ENCODE results near the gene PPP6R3. TPM values are rescaled to one million over a fixed set of nuclear protein-coding genes. Genes with fewer than 3 reads are reported as not detected.

The PPP6R3 gene
- polyA plus RNA-seq, 1 of the 3 experiments (the other 2 are of a cell fraction), result 28.1 TPM

GRCh38 chr11:68658097-68658496, 197.5 kb downstream of the PPP6R3 start (continued):
- TF ChIP-seq REST (IDR thresholded peaks at IDR 0.05; ENCODE audit: low read depth, low read length) (no peak), JUND (IDR thresholded peaks at IDR 0.05) (no peak), USF2 (IDR thresholded peaks at IDR 0.05; ENCODE audit: borderline replicate concordance, low read depth, low read length) (no peak), RFX5 (IDR thresholded peaks at IDR 0.05; ENCODE audit: low read length) (no peak), TCF12 (IDR thresholded peaks at IDR 0.05) (no peak), SMC3 (IDR thresholded peaks at IDR 0.05; ENCODE audit: low read depth, low read length) (no peak), YY1 (IDR thresholded peaks at IDR 0.05; ENCODE audit: low read depth) (no peak)
- TF ChIP-seq, protein P1, sequence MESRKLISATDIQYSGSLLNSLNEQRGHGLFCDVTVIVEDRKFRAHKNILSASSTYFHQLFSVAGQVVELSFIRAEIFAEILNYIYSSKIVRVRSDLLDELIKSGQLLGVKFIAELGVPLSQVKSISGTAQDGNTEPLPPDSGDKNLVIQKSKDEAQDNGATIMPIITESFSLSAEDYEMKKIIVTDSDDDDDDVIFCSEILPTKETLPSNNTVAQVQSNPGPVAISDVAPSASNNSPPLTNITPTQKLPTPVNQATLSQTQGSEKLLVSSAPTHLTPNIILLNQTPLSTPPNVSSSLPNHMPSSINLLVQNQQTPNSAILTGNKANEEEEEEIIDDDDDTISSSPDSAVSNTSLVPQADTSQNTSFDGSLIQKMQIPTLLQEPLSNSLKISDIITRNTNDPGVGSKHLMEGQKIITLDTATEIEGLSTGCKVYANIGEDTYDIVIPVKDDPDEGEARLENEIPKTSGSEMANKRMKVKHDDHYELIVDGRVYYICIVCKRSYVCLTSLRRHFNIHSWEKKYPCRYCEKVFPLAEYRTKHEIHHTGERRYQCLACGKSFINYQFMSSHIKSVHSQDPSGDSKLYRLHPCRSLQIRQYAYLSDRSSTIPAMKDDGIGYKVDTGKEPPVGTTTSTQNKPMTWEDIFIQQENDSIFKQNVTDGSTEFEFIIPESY (IDR thresholded peaks at IDR 0.05; ENCODE audit: borderline replicate concordance, low read depth), result no peak

DNA sequence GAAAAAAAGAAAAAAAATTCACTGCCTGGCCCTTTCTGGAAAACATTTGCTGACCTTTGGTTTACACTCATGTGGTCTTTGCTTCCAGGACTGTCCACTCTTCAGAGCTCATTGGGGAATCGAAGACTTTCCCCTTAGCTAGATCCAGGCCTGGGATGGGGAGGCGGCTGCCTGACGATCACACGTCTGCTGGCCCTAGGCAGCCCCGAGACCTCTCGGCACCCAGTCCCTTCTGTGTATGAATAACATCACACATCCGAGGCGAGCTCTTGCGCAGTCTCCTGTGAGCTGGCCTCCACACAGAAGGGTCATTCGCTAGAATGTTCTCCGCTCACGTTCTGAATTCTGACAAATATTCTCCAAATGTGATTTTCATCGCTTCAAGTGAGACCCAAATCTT, 198.1 kb downstream of the PPP6R3 start:
- H3F3A ChIP-seq (replicated peaks; ENCODE audit: insufficient read depth), result peaks cover 9% of the 10 kb centered on the region
- no peaks in the 10 kb centered on the region for H3K36me3 ChIP-seq (replicated peaks in 1 of 2; ENCODE audit: control insufficient read depth in 1 of 2, insufficient read depth in 2 of 2, low read length in 1 of 2)
- H3K27ac ChIP-seq (ENCODE audit: low read depth in 2 of 2, low read length in 1 of 2), result peak overlapping the region in 1 of 2 experiments; percentile 99; a peak in 3 of 4 replicates
- POLR2A ChIA-PET, result no interaction called here
- H3K27me3 ChIP-seq (ENCODE audit: insufficient read depth), result no peaks in the 10 kb centered on the region; the same call in 1 of the 2 replicates
- H3K9me3 ChIP-seq, result no peaks in the 10 kb centered on the region
- WGBS (ENCODE audit: low lambda C conversion rate), result 65% methylated on average over 13 of the region's 13 CpGs
- no peak overlapping the region for H3K4me3 ChIP-seq (ENCODE audit: low read depth in 2 of 2, low read length in 1 of 2)
- CTCF ChIA-PET, result interaction anchor here (1.2 to 1.7 kb wide), 4 partner anchors 26 to 96 kb away, joined by 3 to 4 read pairs (median 4); no protein-coding TSS in a partner anchor
- H3K9me2 ChIP-seq, result no peaks in the 10 kb centered on the region
- peak; percentile 66 for DNase-seq
- H3K9ac ChIP-seq, result no peak overlapping the region
- no peaks in the 10 kb centered on the region for H3K79me2 ChIP-seq (ENCODE audit: insufficient read depth)
- no peaks in the 10 kb centered on the region for H4K20me1 ChIP-seq (ENCODE audit: insufficient read depth)
- H3K4me2 ChIP-seq, result peak overlapping the region; percentile 65
- no peak overlapping the region for H2AFZ ChIP-seq (ENCODE audit: low read depth)
- H3K4me1 ChIP-seq (ENCODE audit: control insufficient read depth in 1 of 2, insufficient read depth in 2 of 2, low read depth in 1 of 2, low read length in 1 of 2), result peaks cover 10 to 65% of the 10 kb centered on the region in 2 experiments; a peak in 3 of 4 replicates
- TF ChIP-seq, protein P2, sequence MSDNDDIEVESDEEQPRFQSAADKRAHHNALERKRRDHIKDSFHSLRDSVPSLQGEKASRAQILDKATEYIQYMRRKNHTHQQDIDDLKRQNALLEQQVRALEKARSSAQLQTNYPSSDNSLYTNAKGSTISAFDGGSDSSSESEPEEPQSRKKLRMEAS (IDR thresholded peaks at IDR 0.05; ENCODE audit: low read depth), result no peak
- TF ChIP-seq REST (IDR thresholded peaks at IDR 0.05; ENCODE audit: low read depth, low read length) (no peak), SMC3 (IDR thresholded peaks at IDR 0.05; ENCODE audit: low read depth, low read length) (no peak), NFIC (IDR thresholded peaks at IDR 0.05; ENCODE audit: borderline replicate concordance) (no peak), SIN3A (IDR thresholded peaks at IDR 0.05; ENCODE audit: borderline replicate concordance, low read depth, low read length) (no peak), POLR2AphosphoS5 (IDR thresholded peaks at IDR 0.05; ENCODE audit: low read depth, low read length) (no peak), GABPA (IDR thresholded peaks at IDR 0.05; ENCODE audit: low read depth) (no peak), USF2 (IDR thresholded peaks at IDR 0.05; ENCODE audit: borderline replicate concordance, low read depth, low read length) (no peak)
- TF ChIP-seq, protein P3, sequence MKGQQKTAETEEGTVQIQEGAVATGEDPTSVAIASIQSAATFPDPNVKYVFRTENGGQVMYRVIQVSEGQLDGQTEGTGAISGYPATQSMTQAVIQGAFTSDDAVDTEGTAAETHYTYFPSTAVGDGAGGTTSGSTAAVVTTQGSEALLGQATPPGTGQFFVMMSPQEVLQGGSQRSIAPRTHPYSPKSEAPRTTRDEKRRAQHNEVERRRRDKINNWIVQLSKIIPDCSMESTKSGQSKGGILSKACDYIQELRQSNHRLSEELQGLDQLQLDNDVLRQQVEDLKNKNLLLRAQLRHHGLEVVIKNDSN (IDR thresholded peaks at IDR 0.05; ENCODE audit: borderline replicate concordance, low read depth), result no peak
- TF ChIP-seq, protein P1 (IDR thresholded peaks at IDR 0.05; ENCODE audit: borderline replicate concordance, low read depth), result no peak

Measured in SK-N-SH (cell line).